Spleen (tissue), 7 donors: ENCODE measurements around the gene CCRL2.

Experiments used
- CTCF ChIP-seq, 11 experiments: fragments of 200-600 bp in 7 of 11; fragments of 450-650 bp in 4 of 11; sonication (generic) in 4 of 11; IDR thresholded peaks in 8 of 11; conservative IDR thresholded peaks in 3 of 11; 1 replicate in 7 of 11; 2 replicates in 4 of 11; pipeline versions ENCODE4 v1.4.0 to v1.8.0; 2016 to 2021; ENCODE audit warnings: antibody characterized with exemption in 11 of 11, inconsistent platforms in 4 of 11, mild to moderate bottlenecking in 1 of 11
- POLR2A ChIP-seq, 3 donors: fragments of 450-650 bp; IDR thresholded peaks; one replicate each; pipeline ENCODE4 v1.5.1; 2017; ENCODE audit warnings: antibody characterized with exemption in 3 of 3, mild to moderate bottlenecking in 1 of 3
- POLR2AphosphoS5 ChIP-seq, 3 donors: sonication (generic); formaldehyde crosslinking; IDR thresholded peaks; one replicate each; pipeline ENCODE4 v1.5.1; 2017; ENCODE audit warnings: antibody characterized with exemption in 3 of 3
- donor health status: DM: no; HTN: no; CAD: no; lungs with moderate emphysema.
- donor health status: DM: no; HTN: no; CAD: no.
- donor health status: DM: no; HTN: no; CAD: no.

- no peak for TF ChIP-seq CTCF (IDR thresholded peaks at IDR 0.05 in 8 of 11, conservative IDR thresholded peaks at IDR 0.05 in 3 of 11)
- no peak for TF ChIP-seq POLR2AphosphoS5 (IDR thresholded peaks at IDR 0.05)
- TF ChIP-seq POLR2A (IDR thresholded peaks at IDR 0.05) = no peak
Measured at GRCh38 chr3:46412786-46413298, 5.8 kb downstream of the CCRL2 start.
